Nephron (organoid): ENCODE data around the gene ROBO2.

Source experiments
- H3K27ac Mint-ChIP-seq, 3 experiments: 2 replicates each; pipeline ENCODE4 v1.8.0; 2020; ENCODE audit warnings: mixed read lengths in 3 of 3, mild to moderate bottlenecking in 2 of 3, moderate library complexity in 1 of 3
- H3K27me3 Mint-ChIP-seq: 2 replicates; pipeline ENCODE4 v1.8.0; 2021; ENCODE audit warnings: low read depth, mild to moderate bottlenecking, moderate library complexity, mixed read lengths
- H3K36me3 Mint-ChIP-seq: 2 replicates; pipeline ENCODE4 v1.8.0; 2020; ENCODE audit warnings: low read depth, mixed read lengths
- H3K4me1 Mint-ChIP-seq: 2 replicates; pipeline ENCODE4 v1.8.0; 2020; ENCODE audit warnings: mixed read lengths
- H3K4me3 Mint-ChIP-seq, 3 experiments: 2 replicates each; pipeline ENCODE4 v1.8.0; 2020; ENCODE audit warnings: mild to moderate bottlenecking in 3 of 3, mixed read lengths in 3 of 3, moderate library complexity in 2 of 3
- H3K9me3 Mint-ChIP-seq: 2 replicates; pipeline ENCODE4 v1.8.0; 2020; ENCODE audit warnings: mixed read lengths
- CTCF ChIP-seq, 3 experiments: fragments of 200-600 bp; sonication (generic); IDR thresholded peaks; one replicate each; pipeline ENCODE4 v1.5.0; 2021; ENCODE audit warnings: antibody characterized with exemption in 3 of 3; ENCODE audit not compliant: unreplicated experiment in 3 of 3

ROBO2 gene

GRCh38 chr3:77672016-77672415 lies 632.1 kb downstream of the ROBO2 start:
- Mint-ChIP-seq H3K9me3 (peaks cover 8% of the 10 kb centered on the region), H3K4me3 (no peak overlapping the region), H3K27me3 (no peaks in the 10 kb centered on the region), H3K36me3 (no peaks in the 10 kb centered on the region), H3K4me1 (no peaks in the 10 kb centered on the region), H3K27ac (no peak overlapping the region)
- TF ChIP-seq CTCF (IDR thresholded peaks at IDR 0.05; ENCODE audit: unreplicated experiment in 3 of 3): no peak

GRCh38 chr3:77682162-77682561 lies 642.3 kb downstream of the ROBO2 start:
- Mint-ChIP-seq H3K4me1 (no peaks in the 10 kb centered on the region), H3K9me3 (peaks cover 8% of the 10 kb centered on the region)

GRCh38 chr3:77684115-77684514 lies 644.2 kb downstream of the ROBO2 start:
- Mint-ChIP-seq H3K4me3 (no peak overlapping the region), H3K27ac (no peak overlapping the region), H3K27me3 (no peaks in the 10 kb centered on the region), H3K9me3 (peaks cover 8% of the 10 kb centered on the region), H3K36me3 (peaks cover 9% of the 10 kb centered on the region), H3K4me1 (no peaks in the 10 kb centered on the region)
- no peak for TF ChIP-seq CTCF (IDR thresholded peaks at IDR 0.05; ENCODE audit: unreplicated experiment in 3 of 3)

More at GRCh38 chr3:77682162-77682561, 642.3 kb downstream of the ROBO2 start:
- Mint-ChIP-seq H3K36me3 (peaks cover 9% of the 10 kb centered on the region), H3K4me3 (no peak overlapping the region), H3K27ac (no peak overlapping the region), H3K27me3 (no peaks in the 10 kb centered on the region)
- TF ChIP-seq CTCF (IDR thresholded peaks at IDR 0.05; ENCODE audit: unreplicated experiment in 3 of 3): no peak

DNA sequence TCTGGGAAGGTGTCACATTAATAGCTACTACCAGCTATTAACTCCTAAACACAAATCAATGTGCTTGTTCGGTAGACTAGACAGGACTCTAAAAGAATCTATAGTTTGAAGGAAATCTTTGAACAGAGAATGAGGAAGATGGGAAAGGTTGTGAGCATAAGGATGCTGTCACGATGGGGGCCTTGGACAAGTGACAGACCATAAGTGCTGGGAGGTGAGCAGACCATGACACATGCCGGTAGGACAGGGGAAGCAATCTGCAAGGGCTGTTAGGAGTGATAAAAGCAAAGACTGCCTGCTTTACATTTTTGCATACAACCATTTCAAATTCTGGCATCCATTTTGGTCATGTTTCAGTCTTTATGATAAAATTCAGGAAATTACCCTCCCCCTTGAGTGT lies 645.8 kb downstream of the ROBO2 start:
- Mint-ChIP-seq H3K4me3 (no peak overlapping the region), H3K36me3 (peaks cover 9% of the 10 kb centered on the region), H3K4me1 (no peaks in the 10 kb centered on the region), H3K27me3 (no peaks in the 10 kb centered on the region), H3K27ac (no peak overlapping the region), H3K9me3 (peaks cover 8% of the 10 kb centered on the region)
- no peak for TF ChIP-seq CTCF (IDR thresholded peaks at IDR 0.05; ENCODE audit: unreplicated experiment in 3 of 3)

DNA sequence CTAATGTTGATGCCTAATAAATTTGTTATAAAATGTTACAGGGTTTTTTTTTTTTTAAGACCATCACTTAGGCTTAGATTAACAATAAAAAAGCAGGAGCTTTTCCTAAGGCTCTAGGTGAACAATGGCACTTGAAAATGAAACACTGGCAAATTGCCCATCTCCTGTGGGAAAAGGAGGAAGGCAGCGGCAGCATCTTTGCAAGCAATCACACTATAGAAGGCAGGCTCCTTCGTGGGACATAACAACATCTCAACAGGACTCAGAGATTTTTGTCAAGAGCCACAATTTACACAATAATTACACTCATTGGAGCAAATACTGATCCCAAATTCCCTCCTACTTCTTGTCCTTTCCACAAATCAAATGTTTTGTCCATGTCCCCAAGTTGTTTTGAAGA lies 646.7 kb downstream of the ROBO2 start:
- Mint-ChIP-seq H3K4me1 (no peaks in the 10 kb centered on the region), H3K27me3 (no peaks in the 10 kb centered on the region), H3K9me3 (peaks cover 8% of the 10 kb centered on the region), H3K27ac (no peak overlapping the region), H3K4me3 (no peak overlapping the region), H3K36me3 (peaks cover 9% of the 10 kb centered on the region)
- TF ChIP-seq CTCF (IDR thresholded peaks at IDR 0.05; ENCODE audit: unreplicated experiment in 3 of 3): no peak

DNA sequence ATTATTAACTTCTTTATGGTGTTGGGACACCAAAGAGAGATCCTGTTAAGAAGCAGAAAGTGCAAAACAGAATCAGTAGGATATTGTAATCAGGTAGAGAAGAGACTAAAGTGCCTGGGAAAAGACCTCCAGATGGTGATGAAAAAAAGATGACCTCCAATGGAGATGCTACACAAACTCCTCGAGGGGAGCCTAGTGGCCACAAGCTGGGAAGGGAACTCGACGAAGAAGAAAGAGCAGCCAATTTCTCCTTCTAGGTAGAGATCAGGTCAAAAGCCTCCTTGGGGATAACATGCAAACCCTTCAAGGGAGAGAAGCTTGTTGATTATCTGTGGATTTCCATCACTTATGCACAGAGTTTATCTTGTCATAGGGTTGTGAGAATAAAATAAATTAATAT lies 647.6 kb downstream of the ROBO2 start:
- Mint-ChIP-seq H3K4me3 (no peak overlapping the region), H3K4me1 (peaks cover under 1% of the 10 kb centered on the region), H3K9me3 (peaks cover 2% of the 10 kb centered on the region), H3K27me3 (no peaks in the 10 kb centered on the region), H3K27ac (no peak overlapping the region), H3K36me3 (peaks cover 4% of the 10 kb centered on the region)
- TF ChIP-seq CTCF (IDR thresholded peaks at IDR 0.05; ENCODE audit: unreplicated experiment in 3 of 3): no peak
